Astrocyte of the cerebellum (primary cell): ENCODE results near the gene HIVEP3.

Experiments
- DNase-seq: peaks from one replicate; pipeline ENCODE4 v3.0.0-alpha.2; 2011; ENCODE audit warnings: low read depth
- H3K4me3 ChIP-seq: 2 replicates; pipeline ENCODE4 v1.5.1; 2011; ENCODE audit warnings: mild to moderate bottlenecking, low read depth, low read length, moderate library complexity
- CTCF ChIP-seq: IDR thresholded peaks from 2 replicates; pipeline ENCODE4 v1.5.1; 2012; ENCODE audit warnings: low read length, low read depth, moderate library complexity, mild to moderate bottlenecking; ENCODE audit errors: missing control alignments
- in situ Hi-C: cut with HindIII; loops from 2 replicates; pipeline ENCODE4 v1.10.0; 2017; ENCODE audit warnings: low sequenced_read_pairs

HIVEP3 gene

GRCh38 chr1:41500781-41501518 is 417.8 kb downstream of the HIVEP3 start:
- in situ Hi-C loops, result no loop called here
- TF ChIP-seq CTCF, result no peak

GRCh38 chr1:41500378-41500777 is 418.3 kb downstream of the HIVEP3 start:
- H3K4me3 ChIP-seq, result no peak overlapping the region
- no peak for DNase-seq
- TF ChIP-seq CTCF, result no peak
- in situ Hi-C loops, result no loop called here

More at GRCh38 chr1:41500781-41501518, 417.8 kb downstream of the HIVEP3 start:
- H3K4me3 ChIP-seq, result no peak overlapping the region
- no peak for DNase-seq

GRCh38 chr1:41499591-41499990 is 419.1 kb downstream of the HIVEP3 start:
- no peak for DNase-seq
- TF ChIP-seq CTCF, result no peak
- in situ Hi-C loops, result no loop called here
- H3K4me3 ChIP-seq, result no peak overlapping the region

- TF ChIP-seq CTCF, result no peak
- in situ Hi-C loops, result no loop called here
- DNase-seq, result no peak
- no peak overlapping the region for H3K4me3 ChIP-seq
Measured at GRCh38 chr1:41498804-41499203, 419.9 kb downstream of the HIVEP3 start.

GRCh38 chr1:41498391-41498790 is 420.3 kb downstream of the HIVEP3 start:
- in situ Hi-C loops, result no loop called here
- DNase-seq, result no peak
- no peak for TF ChIP-seq CTCF
- H3K4me3 ChIP-seq, result no peak overlapping the region

GRCh38 chr1:41497461-41498030 is 421.2 kb downstream of the HIVEP3 start:
- no peak overlapping the region for H3K4me3 ChIP-seq
- in situ Hi-C loops, result no loop called here
- TF ChIP-seq CTCF, result no peak
- DNase-seq, result no peak
